Neural progenitor cell (in vitro differentiated cells): Measurements from ENCODE around the gene ADNP2. TPM values are rescaled to one million over a fixed set of nuclear protein-coding genes. Genes with fewer than 3 reads are reported as not detected.

Experiments
- DNase-seq: peaks from one replicate; pipeline ENCODE4 v3.0.0-alpha.2; 2016; ENCODE audit warnings: low spot score
- H2AFZ ChIP-seq: fragments of 200-600 bp; sonication (generic); replicated peaks from 2 replicates; pipeline ENCODE4 v1.6.1; 2016; ENCODE audit warnings: antibody characterized with exemption
- H3F3A ChIP-seq: fragments of 200-600 bp; sonication (generic); 2 replicates; pipeline ENCODE4 v1.6.1; 2016; ENCODE audit warnings: antibody characterized with exemption, low read depth
- H3K27ac ChIP-seq: fragments of 200-600 bp; sonication (generic); 2 replicates; pipeline ENCODE4 v1.5.1; 2016; ENCODE audit warnings: mild to moderate bottlenecking
- H3K27me3 ChIP-seq: fragments of 200-600 bp; sonication (generic); 2 replicates; pipeline ENCODE4 v1.6.1; 2016; ENCODE audit warnings: mild to moderate bottlenecking, moderate library complexity
- H3K36me3 ChIP-seq: fragments of 200-600 bp; sonication (generic); 2 replicates; pipeline ENCODE4 v1.5.1; 2016
- H3K4me1 ChIP-seq: fragments of 200-600 bp; sonication (generic); 2 replicates; pipeline ENCODE4 v1.6.1; 2016; ENCODE audit warnings: mixed run types
- H3K4me2 ChIP-seq: fragments of 200-600 bp; sonication (generic); 2 replicates; pipeline ENCODE4 v1.6.1; 2016
- H3K4me3 ChIP-seq: fragments of 200-600 bp; sonication (generic); 2 replicates; pipeline ENCODE4 v1.5.1; 2016
- H3K79me2 ChIP-seq: fragments of 200-600 bp; sonication (generic); 2 replicates; pipeline ENCODE4 v1.6.1; 2016; ENCODE audit warnings: low read depth
- H3K9ac ChIP-seq: fragments of 200-600 bp; sonication (generic); 2 replicates; pipeline ENCODE4 v1.6.1; 2016
- H3K9me3 ChIP-seq: fragments of 200-600 bp; sonication (generic); 2 replicates; pipeline ENCODE4 v1.5.1; 2016; ENCODE audit warnings: low read depth
- H4K20me1 ChIP-seq: fragments of 200-600 bp; sonication (generic); 2 replicates; pipeline ENCODE4 v1.6.1; 2016; ENCODE audit warnings: low read depth
- H3K27ac Mint-ChIP-seq: 3 replicates; pipeline ENCODE4 v1.8.0; 2021; ENCODE audit warnings: mixed read lengths
- H3K27me3 Mint-ChIP-seq: 2 replicates; pipeline ENCODE4 v1.8.0; 2022; ENCODE audit warnings: low read depth, mild to moderate bottlenecking, inconsistent platforms, moderate library complexity, mixed read lengths; ENCODE audit not compliant: insufficient read depth
- H3K36me3 Mint-ChIP-seq: 3 replicates; pipeline ENCODE4 v1.8.0; 2021; ENCODE audit warnings: mixed read lengths
- H3K4me1 Mint-ChIP-seq: 3 replicates; pipeline ENCODE4 v1.8.0; 2021; ENCODE audit warnings: mixed read lengths
- H3K4me3 Mint-ChIP-seq: 3 replicates; pipeline ENCODE4 v1.8.0; 2021; ENCODE audit warnings: mild to moderate bottlenecking, moderate library complexity, mixed read lengths
- H3K9me3 Mint-ChIP-seq: 3 replicates; pipeline ENCODE4 v1.8.0; 2020; ENCODE audit warnings: mixed read lengths
- CTCF ChIP-seq: fragments of 200-600 bp; sonication (generic); IDR thresholded peaks from 2 replicates; pipeline ENCODE4 v1.5.1; 2017; ENCODE audit warnings: antibody characterized with exemption, mild to moderate bottlenecking
- EZH2 ChIP-seq: fragments of 200-600 bp; sonication (generic); IDR thresholded peaks from 2 replicates; pipeline ENCODE4 v1.6.1; 2017; ENCODE audit warnings: antibody characterized with exemption, mild to moderate bottlenecking, moderate library complexity
- EZH2phosphoT487 ChIP-seq: fragments of 200-600 bp; sonication (generic); IDR thresholded peaks from 2 replicates; pipeline ENCODE4 v1.6.1; 2017; ENCODE audit warnings: antibody characterized with exemption
- total RNA-seq: library from RNA; depleted of rRNA; stranded (reverse); fragments of >200 nt; gene quantifications from 2 replicates; pipeline ENCODE4 v1.2.3, GENCODE V29; 2015; ENCODE audit warnings: low replicate concordance

ADNP2 gene
- total RNA-seq, 1 donor from 2014 or later = 72.4 TPM

- TF ChIP-seq EZH2 (no peak), CTCF (no peak), EZH2phosphoT487 (no peak)
- Histone ChIP-seq H4K20me1 (peaks cover 24% of the 10 kb centered on the region), H3K4me2 (no peak overlapping the region), H3K36me3 (peaks cover 21% of the 10 kb centered on the region), H3F3A (no peaks in the 10 kb centered on the region), H3K79me2 (peaks cover 82% of the 10 kb centered on the region), H2AFZ (no peak overlapping the region), H3K27ac (no peak overlapping the region), H3K4me1 (peaks cover 12% of the 10 kb centered on the region), H3K27me3 (no peaks in the 10 kb centered on the region), H3K4me3 (no peak overlapping the region), H3K9ac (no peak overlapping the region), H3K9me3 (no peaks in the 10 kb centered on the region)
- H3K9me3 Mint-ChIP-seq = peaks cover 2% of the 10 kb centered on the region
- no peak overlapping the region for H3K4me3 Mint-ChIP-seq
- no peak overlapping the region for H3K27ac Mint-ChIP-seq
- peaks cover 2% of the 10 kb centered on the region for H3K4me1 Mint-ChIP-seq
- DNase-seq = no peak
- H3K36me3 Mint-ChIP-seq = peaks cover 47% of the 10 kb centered on the region
- no peaks in the 10 kb centered on the region for H3K27me3 Mint-ChIP-seq
These were observed 23.2 kb downstream of the ADNP2 start for GRCh38 chr18:80132180-80132812.

GRCh38 chr18:80133124-80133523 is 24.1 kb downstream of the ADNP2 start:
- no peak overlapping the region for H3K4me2 ChIP-seq
- H3K4me3 Mint-ChIP-seq = no peak overlapping the region
- no peaks in the 10 kb centered on the region for H3F3A ChIP-seq
- peak overlapping the region; percentile 15 for H3K27ac Mint-ChIP-seq
- H3K27ac ChIP-seq = no peak overlapping the region
- peaks cover 30% of the 10 kb centered on the region for H4K20me1 ChIP-seq
- no peak overlapping the region for H2AFZ ChIP-seq
- DNase-seq = no peak
- peaks cover 74% of the 10 kb centered on the region for H3K79me2 ChIP-seq
- no peak overlapping the region for H3K4me3 ChIP-seq
- no peaks in the 10 kb centered on the region for H3K27me3 ChIP-seq
- H3K4me1 Mint-ChIP-seq = peaks cover 2% of the 10 kb centered on the region
- H3K9me3 Mint-ChIP-seq = no peaks in the 10 kb centered on the region
- peaks cover 21% of the 10 kb centered on the region for H3K36me3 ChIP-seq
- H3K4me1 ChIP-seq = peaks cover 12% of the 10 kb centered on the region
- no peaks in the 10 kb centered on the region for H3K9me3 ChIP-seq
- TF ChIP-seq EZH2phosphoT487 = no peak
- TF ChIP-seq CTCF = no peak
- no peak for TF ChIP-seq EZH2
- H3K27me3 Mint-ChIP-seq = no peaks in the 10 kb centered on the region
- peaks cover 43% of the 10 kb centered on the region for H3K36me3 Mint-ChIP-seq
- H3K9ac ChIP-seq = no peak overlapping the region

GRCh38 chr18:80135136-80135535 is 26.1 kb downstream of the ADNP2 start:
- H3K4me3 Mint-ChIP-seq = no peak overlapping the region
- TF ChIP-seq CTCF (no peak), EZH2 (no peak), EZH2phosphoT487 (no peak)
- H3K27ac ChIP-seq = no peak overlapping the region
- no peak overlapping the region for H3K4me3 ChIP-seq
- peaks cover 30% of the 10 kb centered on the region for H3K36me3 ChIP-seq
- no peaks in the 10 kb centered on the region for H3K4me1 Mint-ChIP-seq
- no peaks in the 10 kb centered on the region for H3K9me3 ChIP-seq
- no peaks in the 10 kb centered on the region for H3K9me3 Mint-ChIP-seq
- no peak overlapping the region for H2AFZ ChIP-seq
- peaks cover 25% of the 10 kb centered on the region for H4K20me1 ChIP-seq
- no peak overlapping the region for H3K9ac ChIP-seq
- H3K27ac Mint-ChIP-seq = no peak overlapping the region
- H3F3A ChIP-seq = no peaks in the 10 kb centered on the region
- H3K36me3 Mint-ChIP-seq = peaks cover 44% of the 10 kb centered on the region
- peaks cover 58% of the 10 kb centered on the region for H3K79me2 ChIP-seq
- peaks cover 4% of the 10 kb centered on the region for H3K4me1 ChIP-seq
- no peak for DNase-seq
- no peaks in the 10 kb centered on the region for H3K27me3 ChIP-seq
- H3K4me2 ChIP-seq = no peak overlapping the region
- no peaks in the 10 kb centered on the region for H3K27me3 Mint-ChIP-seq
